Karpas-422 (cell line): ENCODE data around the gene REG4. TPM values are rescaled to one million over a fixed set of nuclear protein-coding genes. Genes with fewer than 3 reads are reported as not detected.

Experiments
- DNase-seq: peaks from one replicate; pipeline ENCODE4 v3.0.0-alpha.2; 2015
- H2AFZ ChIP-seq: fragments of 200-600 bp; sonication (generic); 2 replicates; pipeline ENCODE4 v1.6.1; 2014; ENCODE audit warnings: antibody characterized with exemption, low read length, mixed read lengths
- H3K27ac ChIP-seq: fragments of 200-600 bp; sonication (generic); 2 replicates; pipeline ENCODE4 v1.5.1; 2014; ENCODE audit warnings: mild to moderate bottlenecking, low read length, moderate library complexity
- H3K27me3 ChIP-seq: fragments of 200-600 bp; sonication (generic); 2 replicates; pipeline ENCODE4 v1.6.1; 2014; ENCODE audit warnings: low read length, mixed read lengths
- H3K36me3 ChIP-seq: fragments of 200-600 bp; sonication (generic); 2 replicates; pipeline ENCODE4 v1.6.1; 2014; ENCODE audit warnings: low read length, mixed read lengths; ENCODE audit not compliant: insufficient read depth
- H3K4me1 ChIP-seq: fragments of 200-600 bp; sonication (generic); 2 replicates; pipeline ENCODE4 v1.6.1; 2014; ENCODE audit warnings: mild to moderate bottlenecking, low read length, mixed read lengths
- H3K4me2 ChIP-seq: fragments of 200-600 bp; sonication (generic); 2 replicates; pipeline ENCODE4 v1.6.1; 2014; ENCODE audit warnings: low read length, low read depth, mild to moderate bottlenecking; ENCODE audit not compliant: poor library complexity, severe bottlenecking
- H3K4me3 ChIP-seq: fragments of 200-600 bp; sonication (generic); 2 replicates; pipeline ENCODE4 v1.5.1; 2014; ENCODE audit warnings: mild to moderate bottlenecking, antibody characterized with exemption, low read length, mixed read lengths
- H3K79me2 ChIP-seq: fragments of 200-600 bp; sonication (generic); 2 replicates; pipeline ENCODE4 v1.6.1; 2014; ENCODE audit warnings: mild to moderate bottlenecking, low read length, mixed read lengths
- H3K9ac ChIP-seq: fragments of 200-600 bp; sonication (generic); 2 replicates; pipeline ENCODE4 v1.6.0; 2014; ENCODE audit warnings: low read length
- H3K9me2 ChIP-seq: fragments of 200-600 bp; sonication (generic), shearing (Covaris generic); replicated peaks from 2 replicates; pipeline ENCODE4 v1.6.0; 2014; ENCODE audit warnings: mild to moderate bottlenecking, low read length, moderate library complexity; ENCODE audit not compliant: insufficient read depth
- H3K9me3 ChIP-seq: fragments of 300-700, 200-600 bp; sonication (generic); 2 replicates; pipeline ENCODE4 v1.6.1; 2014; ENCODE audit warnings: low read length, mixed read lengths
- H4K20me1 ChIP-seq: fragments of 200-600 bp; sonication (generic); 2 replicates; pipeline ENCODE4 v1.6.1; 2014; ENCODE audit warnings: mild to moderate bottlenecking, antibody characterized with exemption, low read length, low read depth; ENCODE audit not compliant: insufficient read depth
- total RNA-seq: library from RNA; depleted of rRNA; stranded (reverse); fragments of >200 nt; shearing (Covaris generic); gene quantifications from 2 replicates; pipeline ENCODE4 v1.2.3, GENCODE V29; 2014; ENCODE audit warnings: low replicate concordance

REG4 gene
- total RNA-seq, 1 experiment from 2014 or later, result not detected

- no peaks in the 10 kb centered on the region for H3K79me2 ChIP-seq
- H3K4me3 ChIP-seq, result no peak overlapping the region
- H4K20me1 ChIP-seq, result no peaks in the 10 kb centered on the region
- H3K27ac ChIP-seq, result no peak overlapping the region
- H3K4me2 ChIP-seq, result no peak overlapping the region
- no peak overlapping the region for H2AFZ ChIP-seq
- H3K27me3 ChIP-seq, result no peaks in the 10 kb centered on the region
- H3K9me3 ChIP-seq, result no peaks in the 10 kb centered on the region
- no peak overlapping the region for H3K9ac ChIP-seq
- DNase-seq, result no peak
- no peaks in the 10 kb centered on the region for H3K4me1 ChIP-seq
- H3K9me2 ChIP-seq, result no peaks in the 10 kb centered on the region
- H3K36me3 ChIP-seq, result no peaks in the 10 kb centered on the region
Measured at GRCh38 chr1:119773711-119774241, 37.5 kb downstream of the REG4 start.

GRCh38 chr1:119772298-119772697, 39.0 kb downstream of the REG4 start:
- Histone ChIP-seq H3K4me1 (no peaks in the 10 kb centered on the region), H3K9me3 (no peaks in the 10 kb centered on the region), H3K27me3 (no peaks in the 10 kb centered on the region), H2AFZ (no peak overlapping the region), H3K36me3 (no peaks in the 10 kb centered on the region), H4K20me1 (no peaks in the 10 kb centered on the region), H3K4me2 (no peak overlapping the region), H3K4me3 (no peak overlapping the region), H3K9me2 (no peaks in the 10 kb centered on the region), H3K9ac (no peak overlapping the region), H3K27ac (no peak overlapping the region), H3K79me2 (no peaks in the 10 kb centered on the region)
- DNase-seq, result no peak

GRCh38 chr1:119771770-119772169, 39.5 kb downstream of the REG4 start:
- no peak overlapping the region for H3K4me3 ChIP-seq
- no peaks in the 10 kb centered on the region for H3K27me3 ChIP-seq
- H3K4me1 ChIP-seq, result no peaks in the 10 kb centered on the region
- no peak overlapping the region for H3K9ac ChIP-seq
- no peak overlapping the region for H3K4me2 ChIP-seq
- H3K9me3 ChIP-seq, result no peaks in the 10 kb centered on the region
- no peaks in the 10 kb centered on the region for H3K36me3 ChIP-seq
- no peak overlapping the region for H2AFZ ChIP-seq
- H3K27ac ChIP-seq, result no peak overlapping the region
- no peaks in the 10 kb centered on the region for H3K9me2 ChIP-seq
- DNase-seq, result no peak
- H4K20me1 ChIP-seq, result no peaks in the 10 kb centered on the region
- no peaks in the 10 kb centered on the region for H3K79me2 ChIP-seq

- Histone ChIP-seq H3K79me2 (no peaks in the 10 kb centered on the region), H3K4me2 (no peak overlapping the region), H3K27me3 (no peaks in the 10 kb centered on the region), H3K36me3 (no peaks in the 10 kb centered on the region), H3K9ac (no peak overlapping the region), H4K20me1 (no peaks in the 10 kb centered on the region), H3K4me3 (no peak overlapping the region), H2AFZ (no peak overlapping the region), H3K4me1 (no peaks in the 10 kb centered on the region), H3K27ac (no peak overlapping the region), H3K9me2 (no peaks in the 10 kb centered on the region), H3K9me3 (no peaks in the 10 kb centered on the region)
- no peak for DNase-seq
Measured at GRCh38 chr1:119771016-119771415, 40.2 kb downstream of the REG4 start.

GRCh38 chr1:119768778-119769177, 42.5 kb downstream of the REG4 start, which contains the start of gene HMGCS2:
Gene HMGCS2 (minus strand): TSS chr1:119768905. CDS start chr1:119768844, 61 bp downstream.
- H3K27ac ChIP-seq, result no peak within 1 kb of the TSS
- no peaks in the 10 kb centered on the region for H3K4me1 ChIP-seq
- no peaks in the 10 kb centered on the region for H4K20me1 ChIP-seq
- H3K36me3 ChIP-seq, result no peaks in the 10 kb centered on the region
- H3K79me2 ChIP-seq, result no peaks in the 10 kb centered on the region
- H3K4me2 ChIP-seq, result no peak within 1 kb of the TSS
- no peak within 1 kb of the TSS for H3K9ac ChIP-seq
- no peaks in the 10 kb centered on the region for H3K9me3 ChIP-seq
- H3K27me3 ChIP-seq, result no peaks in the 10 kb centered on the region
- DNase-seq, result no peak
- H2AFZ ChIP-seq, result no peak within 1 kb of the TSS
- H3K9me2 ChIP-seq, result no peaks in the 10 kb centered on the region
- no peak within 1 kb of the TSS for H3K4me3 ChIP-seq

GRCh38 chr1:119767486-119767885, 43.8 kb downstream of the REG4 start:
- Histone ChIP-seq H3K4me2 (no peak overlapping the region), H3K27me3 (no peaks in the 10 kb centered on the region), H3K9ac (no peak overlapping the region), H3K4me1 (no peaks in the 10 kb centered on the region), H2AFZ (no peak overlapping the region), H3K27ac (no peak overlapping the region), H3K4me3 (no peak overlapping the region), H4K20me1 (no peaks in the 10 kb centered on the region), H3K9me3 (no peaks in the 10 kb centered on the region), H3K36me3 (no peaks in the 10 kb centered on the region), H3K9me2 (no peaks in the 10 kb centered on the region), H3K79me2 (no peaks in the 10 kb centered on the region)
- DNase-seq, result no peak

GRCh38 chr1:119766374-119766794, 44.9 kb downstream of the REG4 start:
- Histone ChIP-seq H3K4me2 (no peak overlapping the region), H3K9me3 (no peaks in the 10 kb centered on the region), H3K9me2 (no peaks in the 10 kb centered on the region), H3K9ac (no peak overlapping the region), H3K4me1 (no peaks in the 10 kb centered on the region), H3K36me3 (no peaks in the 10 kb centered on the region), H4K20me1 (no peaks in the 10 kb centered on the region), H3K27me3 (no peaks in the 10 kb centered on the region), H3K4me3 (no peak overlapping the region), H3K27ac (no peak overlapping the region), H3K79me2 (no peaks in the 10 kb centered on the region), H2AFZ (no peak overlapping the region)
- no peak for DNase-seq

GRCh38 chr1:119764220-119764619, 47.0 kb downstream of the REG4 start:
- H3K4me2 ChIP-seq, result no peak overlapping the region
- H3K4me3 ChIP-seq, result no peak overlapping the region
- H3K9me2 ChIP-seq, result no peaks in the 10 kb centered on the region
- no peaks in the 10 kb centered on the region for H3K79me2 ChIP-seq
- no peak overlapping the region for H3K9ac ChIP-seq
- H3K9me3 ChIP-seq, result no peaks in the 10 kb centered on the region
- H3K27ac ChIP-seq, result no peak overlapping the region
- no peak overlapping the region for H2AFZ ChIP-seq
- H4K20me1 ChIP-seq, result no peaks in the 10 kb centered on the region
- DNase-seq, result no peak
- no peaks in the 10 kb centered on the region for H3K36me3 ChIP-seq
- no peaks in the 10 kb centered on the region for H3K27me3 ChIP-seq
- H3K4me1 ChIP-seq, result no peaks in the 10 kb centered on the region

GRCh38 chr1:119762953-119763352, 48.3 kb downstream of the REG4 start:
- H3K9ac ChIP-seq, result no peak overlapping the region
- no peak for DNase-seq
- no peaks in the 10 kb centered on the region for H3K27me3 ChIP-seq
- no peak overlapping the region for H2AFZ ChIP-seq
- no peaks in the 10 kb centered on the region for H4K20me1 ChIP-seq
- no peaks in the 10 kb centered on the region for H3K79me2 ChIP-seq
- no peak overlapping the region for H3K4me2 ChIP-seq
- H3K9me2 ChIP-seq, result no peaks in the 10 kb centered on the region
- no peaks in the 10 kb centered on the region for H3K36me3 ChIP-seq
- H3K4me1 ChIP-seq, result no peaks in the 10 kb centered on the region
- H3K4me3 ChIP-seq, result no peak overlapping the region
- no peaks in the 10 kb centered on the region for H3K9me3 ChIP-seq
- H3K27ac ChIP-seq, result no peak overlapping the region
